GM21825 (cell line): ENCODE measurements around the gene CCDC70.
"Not testable (repeated sequence)": the region's sequence is repeated elsewhere in the genome, so short reads cannot be mapped to it uniquely, and the experiment has no call there.

ENCODE experiments used
- ATAC-seq: cut with Tn5 transposase; IDR thresholded peaks from one replicate; pipeline ENCODE4 v1.9.1; 2021; ENCODE audit warnings: mild to moderate bottlenecking, moderate library complexity; ENCODE audit not compliant: unreplicated experiment

CCDC70 gene

DNA sequence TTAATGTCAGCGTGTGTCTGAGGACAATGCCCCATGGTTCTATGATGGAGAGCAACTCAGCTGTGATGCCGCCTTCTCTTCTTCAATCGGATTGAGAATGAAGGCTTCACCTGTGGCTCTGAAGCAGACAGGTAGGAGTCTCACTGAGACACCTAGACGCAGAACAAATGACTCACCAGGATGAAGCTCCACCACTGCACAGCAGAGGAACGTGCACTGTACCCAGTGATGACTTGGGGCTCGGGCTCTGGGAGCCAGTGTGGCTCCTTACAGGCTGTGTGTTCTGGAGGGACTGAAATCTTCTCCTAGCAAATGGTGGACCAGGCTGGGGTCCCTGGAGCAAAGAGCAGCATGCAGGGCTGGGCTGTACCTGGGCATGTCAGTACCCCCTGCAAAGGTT lies 44.0 kb downstream of the CCDC70 start:
- no peak for ATAC-seq

- ATAC-seq: no peak
Measured at GRCh38 chr13:51906581-51906980, 44.8 kb downstream of the CCDC70 start.

DNA sequence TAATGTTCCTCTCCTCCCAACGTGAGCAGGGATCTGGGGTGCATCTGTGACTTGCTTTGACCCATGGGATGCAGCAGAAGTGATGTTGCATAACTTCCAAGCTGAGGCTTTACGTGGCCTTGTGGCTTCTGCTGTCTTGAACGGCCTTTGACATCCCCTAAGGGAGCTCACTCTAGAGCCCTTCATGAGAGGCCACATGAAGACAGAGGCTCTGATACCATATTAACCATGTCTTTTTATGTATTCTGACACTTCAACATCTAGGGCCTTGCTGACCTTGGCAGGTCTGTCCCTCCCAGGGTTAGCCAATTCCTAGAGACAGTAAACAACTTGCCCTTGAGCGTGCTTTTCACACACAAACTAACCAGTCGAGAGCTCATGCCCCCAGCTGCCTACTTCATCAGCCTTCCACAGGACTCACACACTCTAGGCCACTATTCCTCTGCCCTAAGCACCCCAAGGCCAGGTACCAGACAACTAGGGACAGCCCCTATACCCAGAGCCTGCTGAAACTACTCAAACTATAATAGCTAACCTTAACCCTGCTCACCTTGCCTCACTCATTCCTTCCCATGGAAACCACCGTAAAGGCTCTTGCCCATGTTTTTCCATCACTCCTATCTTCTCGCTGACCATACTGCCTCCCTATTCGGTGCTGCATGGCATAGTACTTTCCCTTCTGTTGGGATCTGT lies 45.4 kb downstream of the CCDC70 start:
- no peak for ATAC-seq

- ATAC-seq: not testable (repeated sequence)
Measured at GRCh38 chr13:51909265-51909664, 47.5 kb downstream of the CCDC70 start.

- no peak for ATAC-seq
Measured at GRCh38 chr13:51910508-51910907, 48.7 kb downstream of the CCDC70 start.

GRCh38 chr13:51912091-51912490 lies 50.3 kb downstream of the CCDC70 start:
- ATAC-seq: no peak

GRCh38 chr13:51912511-51913225 lies 50.9 kb downstream of the CCDC70 start:
- ATAC-seq: no peak

DNA sequence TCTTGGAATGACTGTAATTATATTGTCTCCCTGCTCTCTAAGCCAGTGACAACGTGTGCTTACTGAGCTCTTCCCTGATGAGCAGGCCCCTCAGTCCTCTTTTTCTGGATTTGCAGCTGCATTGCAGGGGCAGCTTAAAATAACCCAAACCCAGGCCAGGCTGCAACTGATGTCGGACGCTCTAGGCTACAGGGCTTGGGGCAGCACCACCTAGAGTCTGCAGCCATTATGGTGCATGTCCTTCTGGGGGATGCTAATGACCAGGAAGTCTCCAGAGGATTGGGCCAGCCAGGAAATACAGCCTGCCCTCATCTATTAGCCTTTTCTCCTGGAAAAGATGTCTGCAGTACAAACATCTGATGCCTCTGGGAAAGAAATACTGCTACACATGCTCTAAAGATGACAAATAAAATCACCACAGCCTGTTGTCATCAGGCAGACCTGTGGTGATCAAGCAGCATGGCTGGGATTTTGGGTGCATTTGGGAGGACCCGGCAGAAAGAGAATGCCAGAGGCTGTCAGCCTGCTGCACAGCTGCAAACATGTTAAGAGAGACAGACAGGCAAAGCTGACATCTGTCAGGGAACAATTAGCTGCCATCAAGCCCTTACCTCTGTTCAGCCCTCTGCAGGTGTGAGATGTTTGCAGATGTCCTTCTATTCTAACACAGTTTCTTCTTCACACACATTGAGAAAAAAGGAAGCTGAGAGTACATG lies 51.8 kb downstream of the CCDC70 start:
- ATAC-seq: no peak

DNA sequence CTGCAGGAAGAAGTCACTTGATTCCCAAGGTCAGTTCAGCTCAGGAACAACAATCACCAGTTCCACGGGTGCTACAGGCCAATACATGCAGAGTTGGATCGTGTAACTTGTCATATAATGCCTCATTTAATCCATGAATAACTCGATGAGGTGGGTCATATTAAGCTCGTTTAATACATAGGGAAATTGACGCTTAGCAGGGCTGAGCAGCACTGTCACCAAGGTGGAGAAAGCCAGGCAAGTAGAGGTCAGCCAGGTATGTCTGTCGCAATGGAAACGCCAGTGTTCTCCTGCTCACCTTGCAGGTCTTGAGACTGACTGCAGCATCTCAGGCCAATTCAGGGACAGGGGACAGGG lies 52.3 kb downstream of the CCDC70 start:
- ATAC-seq: no peak
